Activated CD8-positive, alpha-beta memory T cell treated with anti-CD3 and anti-CD28 coated beads, Interleukin-2, amount 50 U/mL, for 24 hours (primary cell): Measurements from ENCODE around the gene ZNF507.
A peak's percentile ranks its signal among the peaks of the same experiment; 100 is the strongest.

Source experiments
- DNase-seq: peaks from one replicate; pipeline ENCODE4 v3.0.0-alpha.2; 2020; ENCODE audit errors: extremely low read depth

The ZNF507 gene

GRCh38 chr19:32345261-32346207, at the start of gene ZNF507:
TSS of gene ZNF507 (plus strand) at chr19:32345610. CDS start at chr19:32352831, 7,221 bp downstream.
- DNase-seq = peak; percentile 63

DNA sequence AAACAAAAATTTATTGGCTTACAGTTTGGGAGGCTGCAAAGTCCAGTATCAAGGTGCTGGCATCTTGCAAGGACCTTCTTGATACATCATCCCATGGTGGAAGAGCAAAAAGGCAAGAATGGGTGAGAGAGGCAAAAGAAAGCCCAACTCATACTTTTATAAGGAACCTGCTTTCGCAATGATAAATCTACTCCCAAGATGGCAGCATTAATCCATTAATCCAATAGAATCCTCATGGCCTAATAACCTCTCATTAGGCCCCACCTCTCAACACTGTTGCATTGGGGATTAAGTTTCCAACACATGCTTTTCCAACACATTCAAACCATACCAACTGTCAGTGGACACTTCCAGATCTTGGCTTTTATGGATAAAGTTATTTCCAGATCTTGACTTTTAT, 48.7 kb upstream of the ZNF507 start:
- no peak for DNase-seq

- DNase-seq = no peak
Measured at GRCh38 chr19:32302778-32303177, 42.6 kb upstream of the ZNF507 start.

DNA sequence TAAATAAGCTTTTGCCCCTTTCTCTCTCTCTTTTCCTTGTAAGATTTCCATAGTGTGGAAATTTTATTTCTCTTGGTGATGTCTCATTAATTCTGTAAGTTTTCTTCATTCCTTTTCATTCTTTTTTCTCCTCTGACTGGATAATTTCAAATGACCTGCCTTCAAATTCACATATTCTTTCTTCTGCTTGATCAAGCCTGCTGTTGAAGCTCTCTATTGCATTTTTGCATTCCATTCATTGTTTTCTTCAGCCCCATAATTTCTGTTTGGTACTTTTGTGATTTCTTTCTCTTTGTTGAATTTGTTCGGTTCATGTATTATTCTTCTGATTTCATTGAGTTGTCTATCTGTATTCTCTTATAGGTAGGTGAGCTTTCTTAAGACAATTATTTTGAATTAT, 42.2 kb upstream of the ZNF507 start:
- no peak for DNase-seq

DNA sequence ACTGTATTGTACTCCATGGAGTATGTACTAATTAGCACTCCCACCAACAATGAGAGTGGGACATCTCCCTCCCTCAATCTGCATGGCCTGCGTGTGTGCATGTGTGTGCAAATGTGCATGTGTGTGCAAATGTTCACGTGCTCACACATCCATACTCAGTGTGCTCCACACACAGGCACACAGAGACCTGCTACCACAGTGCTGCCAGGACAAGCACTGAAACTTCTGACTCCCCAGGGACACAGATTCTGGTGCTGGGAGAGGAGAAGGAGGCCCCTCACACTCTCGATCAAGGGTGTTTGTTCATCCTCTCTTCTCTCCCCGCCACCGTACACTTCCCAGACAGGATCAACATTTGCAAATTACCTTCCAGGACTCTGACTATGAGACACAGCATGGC, 37.8 kb upstream of the ZNF507 start:
- no peak for DNase-seq

- DNase-seq = no peak
Measured at GRCh38 chr19:32308431-32309077, 36.9 kb upstream of the ZNF507 start.

GRCh38 chr19:32309711-32310390, 35.6 kb upstream of the ZNF507 start:
- DNase-seq = no peak

- DNase-seq = no peak
Measured at GRCh38 chr19:32311371-32311770, 34.0 kb upstream of the ZNF507 start.

- no peak for DNase-seq
Measured at GRCh38 chr19:32313569-32314265, 31.7 kb upstream of the ZNF507 start.

DNA sequence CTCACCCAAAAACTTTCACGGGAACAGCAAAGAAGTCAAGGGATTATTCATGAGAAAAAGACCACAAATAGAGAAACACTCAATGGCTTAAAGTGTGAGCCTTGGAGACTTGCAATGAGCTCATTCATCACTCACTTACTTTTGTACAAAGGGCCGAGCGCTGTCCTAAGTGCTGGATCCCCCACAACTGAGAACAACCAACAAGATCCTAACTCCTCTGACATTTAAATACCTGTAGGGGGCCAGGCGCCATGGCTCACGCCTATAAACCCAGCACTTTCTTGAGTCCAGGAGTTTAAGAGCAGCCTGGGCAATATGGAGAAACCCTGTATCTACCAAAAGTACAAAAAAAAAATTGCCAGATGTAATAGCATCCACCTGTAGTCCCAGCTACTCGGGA, 29.4 kb upstream of the ZNF507 start:
- no peak for DNase-seq

DNA sequence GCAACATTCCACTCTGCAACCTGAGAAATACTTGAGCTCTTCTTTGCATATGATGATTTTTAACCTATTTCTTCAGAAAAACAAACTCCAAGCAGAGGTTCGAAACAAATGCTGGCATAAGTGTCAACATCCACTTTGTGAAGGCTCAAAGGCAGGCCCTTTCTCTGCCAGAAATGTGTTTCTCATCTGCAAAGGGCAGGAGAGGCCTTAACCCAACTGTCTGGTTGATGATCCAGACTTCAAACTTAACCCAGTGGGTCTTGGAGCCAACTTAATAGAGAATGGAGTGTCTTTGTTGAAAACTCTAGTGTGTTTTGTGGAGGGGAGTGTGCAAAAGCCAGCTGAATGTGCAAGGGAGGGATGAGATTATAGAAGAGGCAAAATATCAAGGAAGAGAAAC, 28.3 kb upstream of the ZNF507 start:
- no peak for DNase-seq

DNA sequence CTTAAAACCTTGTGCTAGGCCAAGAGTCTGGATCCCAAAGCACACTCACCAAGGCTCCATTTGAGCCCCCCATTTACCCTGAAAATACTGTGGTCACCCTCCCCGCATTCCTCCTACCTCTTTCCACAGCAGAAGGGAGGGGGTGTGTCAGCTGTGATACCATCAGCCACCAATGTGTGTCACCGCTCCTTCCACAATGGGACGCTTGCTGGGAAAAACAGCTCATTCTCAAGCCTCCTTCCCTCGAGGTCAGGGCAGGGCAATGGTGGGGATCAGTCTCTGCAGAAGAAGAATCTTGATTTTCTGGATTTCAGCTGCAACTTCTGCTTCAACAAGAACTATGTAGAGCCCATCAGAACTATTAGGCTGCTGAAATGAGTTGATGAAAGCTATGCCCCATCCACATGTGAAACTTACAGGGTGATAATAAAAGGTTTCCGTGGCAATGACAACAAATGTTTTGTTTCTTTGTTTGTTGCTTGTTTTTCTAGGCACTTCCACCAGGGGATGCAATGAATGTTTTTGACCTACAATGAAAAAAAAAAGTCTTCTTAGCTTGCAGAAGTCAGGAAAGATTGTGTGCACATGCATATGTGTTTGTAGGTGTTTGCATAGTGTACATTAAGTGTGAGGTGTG, 26.4 kb upstream of the ZNF507 start:
- no peak for DNase-seq

GRCh38 chr19:32322541-32322940, 22.9 kb upstream of the ZNF507 start:
- DNase-seq = no peak

DNA sequence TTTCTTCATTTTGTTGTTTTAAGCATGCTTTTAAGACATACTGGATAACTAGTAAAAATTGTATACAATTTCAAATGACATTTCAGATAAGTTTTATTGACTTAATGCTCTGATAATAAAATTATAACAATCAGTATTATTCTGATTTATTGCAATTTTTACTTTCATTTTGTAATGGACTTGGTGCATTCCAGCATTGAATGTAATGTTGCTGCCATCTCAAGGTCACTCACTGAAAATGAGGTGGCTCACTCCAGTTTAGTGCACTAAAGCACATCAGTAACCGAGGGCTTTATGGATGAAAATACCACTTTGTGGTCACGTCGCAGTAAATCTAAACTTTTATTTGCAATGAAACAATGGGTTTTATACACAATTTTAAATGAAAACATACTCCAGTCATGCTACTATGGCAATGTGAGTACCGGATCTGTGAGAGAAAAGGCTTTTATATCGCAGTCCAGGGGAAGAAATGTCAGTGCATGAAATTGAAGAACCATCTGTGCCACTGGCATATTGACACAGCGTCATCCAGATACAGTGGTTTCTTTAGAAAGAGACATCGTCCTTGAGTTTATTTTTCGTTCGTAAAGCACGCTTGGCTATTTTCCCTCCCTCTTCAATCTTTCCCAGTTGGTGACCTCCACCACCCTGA, 20.7 kb upstream of the ZNF507 start:
- DNase-seq = no peak

- DNase-seq = no peak
Measured at GRCh38 chr19:32330213-32330857, 15.1 kb upstream of the ZNF507 start.

GRCh38 chr19:32333227-32333626, 12.2 kb upstream of the ZNF507 start:
- DNase-seq = no peak

DNA sequence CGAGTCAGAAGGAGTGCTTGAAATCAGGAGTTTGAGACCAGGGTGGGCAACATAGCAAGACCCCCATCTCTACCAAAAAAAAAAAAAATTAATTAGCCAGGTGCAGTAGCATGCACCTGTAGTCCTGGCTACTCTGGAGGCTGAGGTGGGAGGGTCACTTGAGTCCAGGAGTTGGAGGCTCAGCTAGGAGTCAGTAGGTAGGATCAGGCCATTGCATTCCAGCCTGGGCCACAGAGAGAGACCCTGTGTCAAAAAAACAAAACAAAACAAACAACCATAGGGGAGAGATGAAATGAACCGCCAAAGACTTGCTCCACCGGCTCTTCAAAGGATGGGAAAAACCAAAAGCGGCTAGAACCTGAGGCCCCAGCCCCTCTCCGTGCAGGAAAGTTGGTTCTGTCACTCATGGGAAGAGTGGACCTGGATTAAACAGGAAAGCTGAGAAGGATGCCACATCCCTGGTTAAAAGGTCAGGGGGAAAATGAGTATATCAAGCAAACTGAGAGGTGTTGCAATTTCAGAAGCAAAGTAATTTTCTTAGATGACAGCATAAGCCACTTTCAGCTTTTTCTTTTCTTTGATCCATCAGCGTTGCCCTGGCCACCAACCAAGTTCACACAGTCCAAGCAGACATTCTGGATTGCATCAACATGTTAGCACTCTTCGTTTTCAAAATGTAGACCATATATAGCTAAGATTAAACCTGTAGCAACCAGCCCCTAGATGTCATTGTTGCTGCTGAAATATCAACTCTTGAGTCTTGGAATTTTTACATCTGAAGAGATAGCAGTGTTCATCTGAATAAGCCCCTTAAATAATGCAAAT, 8.9 kb upstream of the ZNF507 start:
- DNase-seq = no peak

- no peak for DNase-seq
Measured at GRCh38 chr19:32337084-32337808, 8.2 kb upstream of the ZNF507 start.

DNA sequence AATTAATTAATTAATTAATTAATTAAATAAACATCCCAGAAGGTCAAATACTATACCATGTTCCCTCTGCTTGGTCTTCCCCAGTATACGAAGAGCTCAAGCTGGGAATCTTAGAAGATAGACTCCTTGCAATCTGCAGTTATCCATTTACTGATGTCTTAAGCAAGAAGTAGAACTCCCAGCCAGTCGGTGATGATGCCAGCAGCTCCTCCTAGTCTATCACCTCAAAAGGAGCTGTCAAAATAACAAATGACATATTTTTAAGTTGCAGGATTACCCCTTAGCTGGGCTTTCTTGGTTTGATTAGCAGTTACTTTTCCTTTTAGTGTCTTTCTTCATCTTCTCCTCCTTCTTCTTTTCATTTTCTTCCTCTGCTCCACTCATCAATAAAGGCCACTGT, 6.0 kb upstream of the ZNF507 start:
- no peak for DNase-seq
